Embryonic facial prominence (tissue), 1 donor: Measurements from ENCODE around the gene KLF15.

Source experiments
- DNase-seq: peaks from one replicate; pipeline ENCODE4 v3.0.0-alpha.2; 2016; ENCODE audit errors: extremely low spot score

The KLF15 gene

DNA sequence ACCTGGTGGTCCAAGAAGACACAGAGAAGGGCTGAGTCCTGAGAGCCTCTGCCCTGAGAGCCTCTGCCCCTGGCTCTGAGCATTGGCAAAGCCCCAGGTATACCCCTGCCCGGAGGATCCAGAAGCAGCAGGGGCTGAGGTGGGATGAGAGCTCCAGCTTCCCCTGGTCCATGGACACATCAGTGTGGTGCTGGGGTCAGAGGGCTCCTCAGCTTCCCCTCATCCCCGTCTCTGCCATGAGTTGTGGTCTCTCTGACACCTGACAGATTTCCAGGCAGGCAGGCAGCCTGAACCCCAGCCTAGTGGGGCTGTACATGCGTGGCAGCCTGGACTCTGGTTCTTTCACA is 3.5 kb upstream of the KLF15 start:
- DNase-seq: no peak

DNA sequence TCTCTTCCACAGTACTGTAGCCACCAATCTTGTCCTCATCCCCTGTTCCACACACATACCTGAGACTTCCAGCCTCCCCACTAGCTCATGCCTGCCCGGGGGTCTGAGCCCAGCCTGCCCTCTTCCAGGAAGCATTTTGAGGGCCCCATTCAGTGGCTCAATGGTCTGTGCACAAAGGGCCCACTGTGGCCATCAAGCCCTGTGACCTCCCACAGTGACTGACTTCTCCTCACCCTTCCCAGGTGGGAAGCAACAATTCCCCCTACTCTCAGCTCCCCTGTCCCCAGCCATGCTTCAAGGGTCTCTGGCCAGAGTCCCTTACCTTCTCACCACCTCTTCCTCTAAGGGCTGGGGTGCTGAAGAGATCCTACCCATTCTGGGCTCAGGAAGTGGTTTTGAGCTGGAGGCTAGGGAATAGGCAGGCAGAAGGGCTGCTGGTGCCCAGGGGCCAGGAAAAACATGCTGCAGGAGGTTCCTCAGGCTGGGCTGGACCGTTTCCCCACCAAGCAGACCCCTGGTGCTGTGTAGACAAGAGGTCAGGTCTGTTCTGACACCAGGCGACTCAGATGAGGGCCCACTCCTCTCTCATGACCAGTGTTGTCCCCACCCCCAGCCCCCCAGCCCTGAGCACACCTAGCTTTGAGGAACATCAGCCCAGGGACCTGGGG is 3.0 kb upstream of the KLF15 start:
- DNase-seq: no peak

DNA sequence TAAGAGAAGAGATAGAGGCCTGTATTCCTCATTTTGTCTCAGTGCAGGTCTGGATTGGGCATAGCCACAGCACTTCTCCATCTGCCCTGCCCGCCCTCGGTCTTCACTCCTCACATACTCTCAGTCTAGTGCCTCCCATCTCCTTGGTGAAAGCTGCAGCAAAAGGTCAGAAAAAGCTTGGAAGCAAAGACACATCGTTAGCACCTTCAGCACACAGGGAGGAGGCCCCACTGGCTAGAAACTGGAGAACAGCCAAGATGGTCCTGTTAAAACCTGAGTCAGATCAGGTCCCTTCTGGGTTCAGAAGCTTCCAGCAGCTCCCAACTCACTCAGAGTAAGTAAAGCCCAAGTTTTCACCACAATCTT is 1.6 kb upstream of the KLF15 start:
- DNase-seq: no peak

DNA sequence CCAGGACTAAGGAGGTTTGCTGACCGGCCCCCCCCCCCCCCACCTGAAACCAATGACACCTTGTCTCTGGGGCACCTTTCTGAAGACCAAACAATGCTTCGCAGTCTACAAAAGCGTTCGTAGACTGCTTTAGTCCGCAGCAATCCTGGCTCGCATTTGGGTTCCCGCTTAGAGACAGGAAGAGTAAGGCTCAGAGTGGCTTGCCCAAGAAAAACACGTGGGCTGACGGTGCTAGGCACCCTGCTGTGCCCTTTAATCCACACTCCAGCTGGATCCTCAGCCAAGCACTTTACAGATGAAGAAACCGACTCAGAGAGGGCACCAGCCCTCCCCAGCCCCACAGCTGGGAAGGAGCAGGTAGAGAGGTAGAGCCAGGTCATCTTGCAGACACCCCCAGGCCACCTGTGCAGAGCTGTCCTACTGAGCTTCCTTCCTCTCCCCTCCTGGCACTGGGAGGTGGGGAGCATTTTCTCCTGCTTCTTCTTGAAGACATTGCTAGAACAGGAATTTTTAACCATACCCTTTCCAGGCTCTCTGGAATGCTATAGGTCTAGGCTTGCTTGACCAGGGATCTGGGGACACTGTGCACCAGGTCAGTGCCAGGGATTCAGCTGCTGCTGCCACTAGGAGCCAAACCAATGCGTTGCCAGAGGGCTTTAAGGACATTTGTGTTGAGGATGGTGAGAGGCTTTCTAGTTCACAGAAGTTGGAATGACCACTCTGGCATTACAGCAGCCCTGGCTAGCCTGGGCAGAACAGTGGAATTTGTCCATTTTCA is 1.0 kb upstream of the KLF15 start:
- no peak for DNase-seq

DNA sequence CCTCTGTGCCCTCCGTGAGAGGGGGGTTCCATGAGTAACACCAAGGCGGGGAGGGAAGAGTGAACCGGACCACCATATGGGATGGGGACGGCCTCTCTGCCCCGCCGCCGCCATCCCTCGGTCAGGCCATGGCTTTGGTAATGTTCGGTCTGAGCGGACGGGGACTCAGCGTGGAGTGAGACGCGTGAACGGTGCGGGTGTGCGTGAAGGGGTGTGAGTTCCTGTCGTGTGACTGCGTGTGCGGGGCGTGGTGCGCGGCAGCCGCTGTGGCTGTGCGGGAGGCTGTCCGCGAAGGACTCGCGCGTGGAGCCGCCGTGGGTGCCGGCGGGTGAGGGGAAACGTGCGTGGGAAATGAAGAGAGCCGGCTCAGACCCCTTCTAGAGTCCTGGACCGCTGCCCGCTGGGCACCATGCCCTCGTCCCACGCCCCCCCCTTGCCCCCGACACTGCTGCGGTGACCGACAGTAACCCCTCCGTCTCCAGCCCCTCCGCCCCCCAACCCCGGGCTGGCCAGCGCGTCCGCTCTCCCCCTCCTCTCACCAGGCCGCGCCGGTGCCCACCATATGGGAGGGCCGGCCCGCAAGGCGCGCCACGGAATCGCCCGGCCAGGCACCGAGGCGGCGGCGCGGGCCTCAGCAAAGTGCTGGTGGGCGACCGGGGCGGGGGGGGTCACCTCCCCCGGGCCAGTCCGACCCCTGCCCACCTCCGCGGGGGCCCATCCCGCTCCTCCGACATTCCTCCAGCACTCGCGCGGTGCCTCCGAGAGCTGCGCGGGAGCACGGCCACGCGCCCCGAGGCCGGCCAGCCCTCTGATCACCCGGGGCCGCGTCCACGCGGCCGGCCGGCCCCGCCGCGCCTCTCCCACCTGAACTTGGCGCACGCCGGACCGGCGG is 589 bp downstream of the KLF15 start:
- no peak for DNase-seq

DNA sequence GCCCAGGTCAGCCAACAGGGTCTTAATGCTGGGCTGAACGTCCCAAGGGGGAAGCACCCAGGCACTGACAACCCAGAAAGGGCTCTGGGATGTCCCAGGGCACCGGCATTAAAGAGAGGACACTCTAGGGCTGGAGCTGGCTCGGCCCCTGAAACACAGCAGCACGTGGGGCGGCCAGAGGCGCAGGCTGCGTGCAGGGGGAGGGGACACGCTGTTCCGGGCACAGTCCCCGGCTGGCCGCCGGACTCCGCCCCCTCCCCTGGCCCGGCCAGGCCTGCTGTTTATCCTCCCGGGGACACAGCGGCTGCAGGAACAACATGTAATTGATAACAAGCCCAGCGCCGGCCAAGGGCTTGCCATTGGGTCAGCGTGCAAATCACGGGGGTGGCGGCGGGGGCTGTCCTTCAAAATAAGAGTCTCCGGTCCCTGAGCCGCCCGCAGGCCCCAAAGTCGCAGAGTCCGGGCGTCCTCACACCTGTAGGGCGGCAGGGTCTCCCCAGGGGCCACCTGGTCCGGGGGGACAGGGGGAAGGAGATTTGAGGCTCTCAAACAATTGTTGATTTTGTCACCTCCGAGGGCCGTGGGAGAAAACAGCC is 1.3 kb downstream of the KLF15 start:
- DNase-seq: no peak

DNA sequence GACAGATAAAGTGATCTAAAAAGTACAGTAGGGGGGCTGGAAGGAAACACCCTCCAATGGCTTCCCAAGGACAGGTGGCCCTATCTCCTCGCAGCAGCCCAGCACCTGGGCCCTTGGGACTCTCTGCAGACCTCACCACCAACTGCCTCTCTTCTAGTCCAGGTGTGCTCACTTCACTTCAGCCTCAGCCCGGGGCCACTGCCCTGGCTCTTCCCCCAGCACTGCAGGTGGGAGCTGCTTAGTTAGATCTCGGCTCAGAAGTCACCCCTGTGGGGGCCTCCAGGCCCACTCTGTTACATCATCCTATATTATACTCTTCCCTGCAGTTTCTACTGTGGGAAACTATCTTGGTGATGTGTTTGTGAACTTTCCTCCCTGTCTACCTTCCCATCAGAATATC is 2.0 kb downstream of the KLF15 start:
- no peak for DNase-seq

DNA sequence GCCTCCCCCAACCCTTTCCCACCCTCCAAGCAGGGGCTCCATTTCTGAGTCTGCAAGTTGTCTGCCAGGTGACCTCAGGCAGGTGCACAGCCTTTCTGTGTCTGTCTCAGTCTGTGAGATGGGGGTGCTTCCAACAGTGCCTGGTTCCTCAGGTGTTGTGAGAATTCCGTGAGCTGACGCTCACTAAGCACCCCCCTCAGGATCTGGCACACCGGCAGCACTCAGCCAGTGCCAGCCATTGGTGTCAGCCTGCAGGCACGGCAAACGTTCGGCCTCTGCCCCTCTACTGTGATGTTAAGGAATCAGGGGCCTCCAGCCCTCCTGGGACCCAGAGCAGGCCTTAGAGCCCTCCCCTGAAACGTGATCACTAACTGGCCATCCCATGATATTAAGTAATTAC is 2.4 kb downstream of the KLF15 start:
- no peak for DNase-seq

DNA sequence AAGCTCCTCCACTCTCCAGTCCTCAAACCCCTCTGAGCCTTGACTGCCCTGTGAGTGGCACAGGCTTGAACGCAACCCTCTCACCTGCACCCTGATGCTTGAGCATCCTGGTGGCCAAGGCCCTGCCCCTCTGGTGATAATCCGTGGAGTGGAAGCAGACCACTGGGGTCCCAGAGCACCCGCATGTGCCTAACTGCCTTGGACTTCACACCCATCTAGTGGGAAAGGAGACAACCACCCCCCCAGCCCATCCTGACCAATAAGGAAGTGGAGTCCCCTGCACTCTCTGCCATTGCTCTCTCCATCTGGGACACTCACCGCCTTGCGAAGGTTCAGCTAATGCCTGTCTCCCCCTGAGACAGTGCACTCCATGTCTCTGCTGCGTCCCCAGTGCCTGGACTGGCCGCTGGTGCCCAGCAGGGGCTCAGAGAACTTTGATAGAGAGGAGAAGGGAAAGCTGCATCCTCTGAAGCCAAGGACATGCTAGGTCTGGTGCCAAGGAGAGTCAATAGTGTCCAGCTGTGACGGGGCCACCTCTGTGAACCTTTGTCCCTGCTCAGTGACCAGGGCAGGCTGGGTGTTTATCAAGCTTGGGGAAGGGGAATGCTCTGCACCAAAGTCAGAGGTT is 3.4 kb downstream of the KLF15 start:
- DNase-seq: no peak

DNA sequence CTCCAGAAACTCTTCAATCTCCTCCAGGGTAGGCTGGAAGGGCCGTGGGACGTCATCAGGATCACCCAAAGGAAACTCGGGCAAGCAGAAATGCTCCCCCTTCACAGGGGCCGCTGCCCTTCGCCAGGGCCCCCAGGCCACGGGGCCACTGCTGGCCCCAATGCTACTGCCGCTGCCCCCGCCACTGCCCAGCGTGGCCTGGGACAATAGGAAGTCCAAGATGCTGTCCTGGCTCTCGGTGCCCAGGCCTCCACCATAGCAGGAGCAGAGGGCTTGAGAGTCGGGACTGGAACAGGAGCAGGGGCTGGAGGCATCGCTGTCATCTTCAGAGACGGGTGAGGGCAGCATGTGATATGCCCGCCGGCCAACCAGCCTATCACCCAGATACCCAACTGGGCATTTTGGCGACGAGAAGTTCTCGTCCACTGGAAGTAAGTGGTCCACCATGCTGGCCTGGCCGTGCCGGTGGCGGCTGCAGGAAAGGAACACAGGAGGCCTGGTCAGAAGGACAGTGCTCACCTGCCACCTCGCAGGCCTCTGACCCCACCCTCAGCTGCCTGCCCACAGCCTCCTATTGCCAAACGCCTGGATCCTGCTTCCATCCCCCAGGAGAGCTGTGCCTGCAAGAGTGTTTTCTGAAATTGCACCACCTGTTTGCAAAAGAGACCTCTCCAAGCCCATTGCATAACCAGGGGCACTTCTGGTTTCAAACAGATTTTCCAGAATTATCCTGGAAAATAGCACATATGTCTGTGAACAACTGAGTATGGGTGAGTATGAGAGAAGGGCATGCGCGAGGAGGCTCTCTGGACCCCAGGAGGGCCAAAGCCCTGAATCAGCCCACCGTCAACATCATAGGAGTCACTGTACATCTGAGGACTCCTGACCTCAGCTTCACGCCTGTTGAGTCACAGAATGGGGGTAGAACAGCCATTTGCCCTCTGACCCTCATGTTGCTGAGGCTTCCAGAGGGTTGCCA is 4.4 kb downstream of the KLF15 start:
- DNase-seq: no peak

DNA sequence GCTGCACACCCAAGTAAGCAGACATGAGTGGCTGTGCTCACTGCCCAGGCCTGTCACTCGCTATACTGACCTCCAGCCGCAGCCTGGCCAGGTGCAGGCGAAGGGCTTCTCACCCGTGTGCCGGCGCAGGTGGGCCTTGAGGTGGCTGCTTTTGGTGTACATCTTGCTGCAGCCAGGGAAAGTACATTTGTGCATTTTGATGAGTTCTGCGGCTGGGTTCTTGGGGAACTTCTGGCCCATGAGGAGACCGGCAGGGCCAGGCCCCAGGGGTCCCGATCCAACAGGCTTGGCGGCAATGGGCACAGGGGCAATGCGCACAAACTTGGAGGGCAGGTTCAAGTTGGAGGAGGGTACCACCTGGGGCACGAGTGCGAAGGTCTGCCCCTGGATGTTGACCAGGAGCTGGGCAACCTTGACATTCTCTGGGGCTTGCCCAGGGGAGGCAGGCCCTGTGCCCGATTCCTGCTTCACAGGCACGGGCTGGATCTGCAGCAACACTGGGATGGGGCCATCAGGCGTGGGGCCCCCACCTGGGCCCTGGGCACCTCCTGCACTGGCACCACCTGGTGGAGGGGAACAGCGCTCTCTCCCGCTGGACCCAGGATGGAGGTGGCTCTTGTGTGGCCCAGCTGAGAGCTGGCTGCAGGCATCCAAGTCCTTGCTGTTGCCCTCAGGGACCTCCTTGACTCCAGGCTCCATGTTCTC is 5.3 kb downstream of the KLF15 start:
- DNase-seq: no peak

DNA sequence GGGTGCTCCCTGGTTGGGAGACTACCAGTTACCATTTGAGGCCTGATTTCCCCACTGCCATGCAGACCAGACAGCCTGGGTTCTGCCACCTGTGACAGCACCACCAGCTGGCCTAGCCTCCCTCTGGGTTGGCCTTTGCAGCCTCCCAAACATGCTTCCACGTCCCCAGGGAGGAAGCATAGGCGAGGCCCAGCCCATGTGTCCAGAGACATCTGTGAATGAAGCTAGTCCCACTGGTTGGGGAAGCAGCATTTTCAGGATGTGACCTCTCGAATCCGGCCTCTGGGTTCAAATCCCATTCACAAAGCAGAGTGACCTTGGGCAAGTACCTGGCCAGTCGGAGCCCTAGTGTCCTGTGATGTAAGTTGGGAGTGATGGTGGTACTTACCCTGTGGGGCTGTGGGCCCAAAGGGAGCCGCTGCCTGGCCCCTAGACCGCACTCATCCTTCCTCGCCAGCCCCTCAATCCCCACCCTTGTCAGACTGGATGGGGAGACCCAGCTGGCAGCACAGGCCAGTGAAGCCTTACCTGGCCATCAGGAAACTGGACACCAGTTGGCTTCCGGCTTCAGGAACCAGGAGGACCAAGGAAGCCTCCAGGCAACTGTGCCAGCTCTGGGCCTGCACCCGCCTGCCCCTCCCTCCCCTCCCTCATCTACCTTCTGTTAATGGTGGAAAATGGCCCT is 6.0 kb downstream of the KLF15 start:
- no peak for DNase-seq

DNA sequence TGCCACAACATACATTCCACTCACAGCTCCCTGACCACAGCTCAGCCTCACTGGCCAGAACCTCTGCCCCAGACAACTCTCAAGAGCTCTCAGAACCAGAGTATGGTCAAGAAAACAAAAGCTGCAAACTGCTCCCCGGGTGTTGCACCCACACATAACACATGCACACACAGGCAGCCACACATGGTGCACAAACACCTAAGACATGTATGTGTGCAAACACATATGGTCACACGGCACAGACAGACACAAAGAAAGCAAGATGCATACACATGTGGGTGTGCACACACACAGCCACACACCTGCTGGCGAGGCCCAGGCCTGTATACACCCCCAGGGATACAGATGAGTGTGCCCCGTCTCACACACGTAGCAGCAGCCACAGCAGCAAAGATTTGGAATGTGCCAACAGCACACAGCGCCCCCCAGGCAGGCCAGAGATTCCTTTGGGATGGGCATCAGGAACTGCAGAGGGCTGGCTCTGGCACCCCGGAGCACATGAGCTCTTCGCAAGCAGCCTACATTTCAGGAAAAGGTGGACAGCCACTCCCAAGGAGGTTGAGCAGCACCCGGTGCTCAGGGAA is 6.6 kb downstream of the KLF15 start:
- DNase-seq: no peak

DNA sequence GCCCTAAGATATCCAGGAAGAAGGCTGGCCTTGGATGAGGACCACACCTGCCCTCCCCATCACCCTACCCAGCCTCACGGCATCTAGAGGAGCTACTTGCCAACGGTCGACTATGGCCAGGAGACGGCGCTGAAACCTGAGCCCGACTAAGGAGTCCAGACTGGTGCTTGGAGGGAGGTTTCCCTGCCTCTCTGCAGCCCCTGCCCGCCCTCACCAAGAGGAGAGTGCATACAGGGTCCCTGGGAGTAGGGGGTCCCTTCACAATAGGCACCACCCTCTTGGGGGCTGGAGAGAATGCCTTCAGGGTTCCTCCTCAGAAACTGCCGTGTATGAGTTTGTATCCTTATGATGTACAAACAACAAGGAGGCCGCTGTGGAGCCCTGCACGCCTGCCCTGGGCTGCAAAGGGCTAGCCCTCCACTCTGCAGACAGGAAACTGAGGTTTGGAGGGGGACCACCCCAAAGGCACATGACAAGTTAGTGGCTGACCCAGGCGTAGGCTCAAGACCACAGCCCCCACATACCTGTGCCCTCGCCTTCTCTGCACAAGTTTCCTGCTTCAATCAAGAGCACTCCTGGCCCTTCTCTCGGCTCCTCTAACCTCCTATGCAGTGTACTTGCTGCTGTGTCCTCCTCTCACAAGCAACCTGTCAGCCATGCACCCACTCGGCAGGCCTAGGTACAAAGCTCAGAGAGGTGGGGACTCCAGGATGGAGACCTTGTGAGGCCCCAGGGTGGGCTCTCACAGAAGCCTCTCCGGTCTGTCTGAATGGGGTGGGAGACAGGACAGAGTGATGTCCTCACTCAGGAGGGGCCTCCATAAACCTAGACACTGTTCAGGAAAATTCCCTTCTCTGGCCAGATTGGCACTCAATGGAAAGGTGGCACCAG is 7.4 kb downstream of the KLF15 start:
- no peak for DNase-seq

DNA sequence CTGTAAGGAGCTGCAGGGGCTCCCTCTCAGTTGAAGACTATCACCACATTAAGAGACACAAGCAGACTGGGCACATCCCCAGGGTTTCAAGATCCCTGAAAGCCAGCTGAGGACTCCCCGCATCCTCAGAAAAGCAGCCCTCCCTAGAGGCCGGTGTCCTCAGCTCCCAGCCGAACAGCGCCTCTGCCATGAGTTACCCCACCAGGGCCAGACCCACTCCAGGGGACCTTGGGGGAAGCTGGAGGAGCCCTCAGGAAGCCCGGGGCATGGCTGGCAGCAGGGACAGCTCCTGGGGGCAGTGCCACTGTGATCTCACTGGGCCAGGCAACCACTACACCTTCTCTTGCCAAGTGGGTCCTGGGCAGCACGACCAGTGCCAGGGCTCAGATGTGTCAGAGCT is 8.1 kb downstream of the KLF15 start:
- DNase-seq: no peak

DNA sequence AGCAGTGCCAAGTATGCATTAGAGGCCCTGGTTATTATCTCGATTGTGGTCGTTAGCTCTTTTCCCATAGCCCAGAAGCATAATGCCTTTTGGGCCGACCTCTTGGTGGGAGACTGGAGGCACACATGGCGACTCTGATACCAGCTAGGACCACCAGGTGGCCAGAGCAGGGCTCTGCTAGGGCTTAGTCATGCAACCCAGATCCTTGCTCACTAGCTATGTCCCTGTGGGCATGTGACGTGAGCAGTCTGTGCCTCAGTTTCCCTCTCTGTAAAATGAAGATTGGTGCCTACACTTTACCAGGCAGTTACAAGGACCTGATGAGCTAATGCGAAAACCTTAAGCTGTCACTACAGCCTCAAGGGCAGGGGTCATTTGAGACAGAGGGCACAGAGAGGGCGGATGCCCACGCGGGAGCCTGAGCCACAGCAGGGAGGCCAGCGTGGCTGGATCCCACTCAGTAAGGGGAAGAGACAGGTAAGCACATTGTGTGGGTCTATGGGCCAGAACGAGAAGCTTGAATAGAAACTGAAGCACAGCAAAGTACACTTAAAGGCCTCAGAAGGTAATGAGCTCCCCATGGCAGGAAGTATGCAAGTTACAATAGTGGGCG is 8.8 kb downstream of the KLF15 start:
- no peak for DNase-seq

DNA sequence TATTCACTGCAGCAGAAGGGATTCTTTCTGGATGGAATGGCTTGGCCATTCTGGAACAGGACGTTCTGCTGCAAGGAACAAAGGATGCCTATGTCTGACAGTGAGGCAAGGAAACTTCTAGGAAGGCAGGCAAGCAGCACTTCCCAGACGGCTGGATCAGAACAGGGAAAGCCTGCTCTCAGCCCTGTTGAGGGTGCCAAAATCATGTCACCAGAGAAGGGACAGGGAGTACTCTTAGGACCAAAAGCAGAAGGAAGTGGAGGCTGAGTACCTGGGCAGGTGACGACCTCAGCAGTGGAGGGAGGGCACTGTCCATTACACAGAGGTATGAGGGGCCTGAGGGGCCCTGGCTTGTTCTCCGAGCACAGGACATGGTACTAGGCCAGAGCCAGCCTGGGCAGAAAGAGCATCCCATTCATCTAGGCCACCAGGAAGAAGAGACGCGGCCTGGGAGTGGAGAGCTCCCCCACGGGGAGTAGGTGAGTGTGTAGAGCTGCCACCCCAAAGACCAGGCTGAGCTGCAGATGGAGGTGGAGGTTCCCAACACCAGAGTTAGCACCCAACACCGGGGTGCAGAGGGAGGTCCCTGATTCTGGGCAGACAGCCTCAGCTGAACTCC is 9.6 kb downstream of the KLF15 start:
- DNase-seq: no peak
